Neural cell (in vitro differentiated cells): ENCODE measurements around the gene NHS.

Experiments used
- EP300 ChIP-seq: fragments of 450-650 bp; conservative IDR thresholded peaks from 2 replicates; pipeline ENCODE4 v1.6.1; 2014; ENCODE audit warnings: antibody characterized with exemption, mild to moderate bottlenecking, moderate library complexity; ENCODE audit not compliant: poor library complexity, severe bottlenecking
- EZH2 ChIP-seq: fragments of 200-600, 300-800 bp; shearing (Covaris generic), sonication (generic); IDR thresholded peaks from 2 replicates; pipeline ENCODE4 v1.6.1; 2014; ENCODE audit warnings: antibody characterized with exemption, low read length, borderline replicate concordance, mild to moderate bottlenecking; ENCODE audit not compliant: insufficient read depth, poor library complexity, severe bottlenecking
- POLR2AphosphoS5 ChIP-seq: IDR thresholded peaks from 2 replicates; pipeline ENCODE4 v1.6.1; 2012
- RAD21 ChIP-seq: fragments of 450-650 bp; conservative IDR thresholded peaks from 2 replicates; pipeline ENCODE4 v1.6.1; 2014; ENCODE audit warnings: antibody characterized with exemption, mild to moderate bottlenecking, moderate library complexity
- SMC3 ChIP-seq: fragments of 450-650 bp; conservative IDR thresholded peaks from 2 replicates; pipeline ENCODE4 v1.6.1; 2014; ENCODE audit warnings: antibody characterized with exemption, mild to moderate bottlenecking, moderate library complexity; ENCODE audit not compliant: poor library complexity
- TF ChIP-seq, protein P1 (sequence below): fragments of 450-650 bp; IDR thresholded peaks from 2 replicates; pipeline ENCODE4 v1.5.1; 2014; ENCODE audit warnings: antibody characterized with exemption, mild to moderate bottlenecking, moderate library complexity; ENCODE audit not compliant: poor library complexity, severe bottlenecking

DNA sequence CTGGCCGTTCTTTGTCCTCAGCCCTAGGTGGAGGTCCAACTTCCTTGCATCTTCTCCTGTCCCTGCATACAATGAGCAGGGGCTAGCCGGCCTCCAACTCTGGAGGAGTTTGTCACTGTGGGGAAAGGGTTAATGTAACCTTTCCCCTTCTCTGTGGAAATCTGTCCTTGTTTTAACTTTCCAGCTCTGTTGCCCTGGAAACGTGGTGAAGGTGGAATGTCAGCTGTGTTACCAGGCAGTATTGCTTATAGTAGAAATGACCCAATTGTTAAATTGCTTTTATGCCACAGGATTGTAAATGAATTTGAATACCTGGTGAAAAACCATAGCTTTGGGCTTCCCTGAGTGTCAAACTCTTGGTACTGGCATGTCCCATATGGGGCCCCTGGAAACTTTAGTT is 230.7 kb downstream of the NHS start:
- TF ChIP-seq, protein P1, sequence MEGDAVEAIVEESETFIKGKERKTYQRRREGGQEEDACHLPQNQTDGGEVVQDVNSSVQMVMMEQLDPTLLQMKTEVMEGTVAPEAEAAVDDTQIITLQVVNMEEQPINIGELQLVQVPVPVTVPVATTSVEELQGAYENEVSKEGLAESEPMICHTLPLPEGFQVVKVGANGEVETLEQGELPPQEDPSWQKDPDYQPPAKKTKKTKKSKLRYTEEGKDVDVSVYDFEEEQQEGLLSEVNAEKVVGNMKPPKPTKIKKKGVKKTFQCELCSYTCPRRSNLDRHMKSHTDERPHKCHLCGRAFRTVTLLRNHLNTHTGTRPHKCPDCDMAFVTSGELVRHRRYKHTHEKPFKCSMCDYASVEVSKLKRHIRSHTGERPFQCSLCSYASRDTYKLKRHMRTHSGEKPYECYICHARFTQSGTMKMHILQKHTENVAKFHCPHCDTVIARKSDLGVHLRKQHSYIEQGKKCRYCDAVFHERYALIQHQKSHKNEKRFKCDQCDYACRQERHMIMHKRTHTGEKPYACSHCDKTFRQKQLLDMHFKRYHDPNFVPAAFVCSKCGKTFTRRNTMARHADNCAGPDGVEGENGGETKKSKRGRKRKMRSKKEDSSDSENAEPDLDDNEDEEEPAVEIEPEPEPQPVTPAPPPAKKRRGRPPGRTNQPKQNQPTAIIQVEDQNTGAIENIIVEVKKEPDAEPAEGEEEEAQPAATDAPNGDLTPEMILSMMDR: no peak
- TF ChIP-seq SMC3 (no peak), POLR2AphosphoS5 (no peak), RAD21 (no peak), EZH2 (no peak), EP300 (no peak)
